Hepatocyte (in vitro differentiated cells): ENCODE data around the gene CFL1. TPM values are rescaled to one million over a fixed set of nuclear protein-coding genes. Genes with fewer than 3 reads are reported as not detected.

Experiments used
- DNase-seq: peaks from one replicate; pipeline ENCODE4 v3.0.0-alpha.2; 2016; ENCODE audit warnings: low spot score
- H2AFZ ChIP-seq: fragments of 200-600 bp; sonication (generic); 2 replicates; pipeline ENCODE4 v1.6.0; 2016; ENCODE audit warnings: antibody characterized with exemption, mild to moderate bottlenecking
- H3K27ac ChIP-seq: fragments of 200-600 bp; sonication (generic); 2 replicates; pipeline ENCODE4 v1.5.1; 2016; ENCODE audit warnings: mild to moderate bottlenecking
- H3K27me3 ChIP-seq: fragments of 200-600 bp; sonication (generic); 2 replicates; pipeline ENCODE4 v1.6.1; 2016
- H3K36me3 ChIP-seq: fragments of 200-600 bp; sonication (generic); replicated peaks from 2 replicates; pipeline ENCODE4 v1.5.1; 2016; ENCODE audit warnings: low read depth; ENCODE audit not compliant: insufficient read depth
- H3K4me1 ChIP-seq: fragments of 200-600 bp; sonication (generic); 2 replicates; pipeline ENCODE4 v1.5.1; 2016; ENCODE audit warnings: mild to moderate bottlenecking, moderate library complexity; ENCODE audit not compliant: insufficient read depth
- H3K4me2 ChIP-seq: fragments of 200-600 bp; sonication (generic); 2 replicates; pipeline ENCODE4 v1.6.0; 2016
- H3K4me3 ChIP-seq: fragments of 200-600 bp; sonication (generic); 2 replicates; pipeline ENCODE4 v1.5.1; 2016; ENCODE audit warnings: mild to moderate bottlenecking
- H3K79me2 ChIP-seq: fragments of 200-600 bp; sonication (generic); 2 replicates; pipeline ENCODE4 v1.6.0; 2017; ENCODE audit warnings: mild to moderate bottlenecking
- H3K9me2 ChIP-seq: fragments of 200-600 bp; sonication (generic); replicated peaks from 2 replicates; pipeline ENCODE4 v1.6.0; 2017; ENCODE audit warnings: mild to moderate bottlenecking; ENCODE audit not compliant: insufficient read depth
- H3K9me3 ChIP-seq: fragments of 200-600 bp; sonication (generic); 2 replicates; pipeline ENCODE4 v1.5.1; 2016; ENCODE audit warnings: low read depth, mild to moderate bottlenecking
- H4K20me1 ChIP-seq: fragments of 200-600 bp; sonication (generic); 2 replicates; pipeline ENCODE4 v1.6.0; 2016; ENCODE audit warnings: mild to moderate bottlenecking; ENCODE audit not compliant: insufficient read depth, poor library complexity, severe bottlenecking
- EZH2 ChIP-seq: fragments of 200-600 bp; sonication (generic); IDR thresholded peaks from 2 replicates; pipeline ENCODE4 v1.6.1; 2016; ENCODE audit warnings: antibody characterized with exemption, mild to moderate bottlenecking, borderline replicate concordance
- EZH2phosphoT487 ChIP-seq: fragments of 200-600 bp; sonication (generic); IDR thresholded peaks from one replicate; pipeline ENCODE4 v1.6.1; 2018; ENCODE audit warnings: antibody characterized with exemption, mild to moderate bottlenecking, low read depth, moderate library complexity; ENCODE audit not compliant: unreplicated experiment, severe bottlenecking
- WGBS: methylation state at CpG from one replicate; pipeline ENCODE4 v1.1.6; 2016; ENCODE audit warnings: low lambda C conversion rate; ENCODE audit errors: missing lambda C conversion rate; 5-methylcytosine and 5-hydroxymethylcytosine counted together
- polyA plus RNA-seq: library from polyadenylated mRNA; unstranded; fragments of >200 nt; fragmentation: Nextera tagmentation; extraction: Ambion mirVana; gene quantifications from 2 replicates; pipeline ENCODE4 v1.2.1, GENCODE V29; 2016
- total RNA-seq: library from RNA; depleted of rRNA; stranded (reverse); fragments of >200 nt; gene quantifications from 2 replicates; pipeline ENCODE4 v1.2.3, GENCODE V29; 2014
- TF ChIP-seq, protein P1 (sequence below): fragments of 200-600 bp; sonication (generic); IDR thresholded peaks from 2 replicates; pipeline ENCODE4 v1.5.1; 2016; ENCODE audit warnings: antibody characterized with exemption, mild to moderate bottlenecking; ENCODE audit not compliant: poor library complexity

CFL1 gene
- total and polyA plus RNA-seq, 2 experiments from 2014 or later = 720 to 1,698 TPM

DNA sequence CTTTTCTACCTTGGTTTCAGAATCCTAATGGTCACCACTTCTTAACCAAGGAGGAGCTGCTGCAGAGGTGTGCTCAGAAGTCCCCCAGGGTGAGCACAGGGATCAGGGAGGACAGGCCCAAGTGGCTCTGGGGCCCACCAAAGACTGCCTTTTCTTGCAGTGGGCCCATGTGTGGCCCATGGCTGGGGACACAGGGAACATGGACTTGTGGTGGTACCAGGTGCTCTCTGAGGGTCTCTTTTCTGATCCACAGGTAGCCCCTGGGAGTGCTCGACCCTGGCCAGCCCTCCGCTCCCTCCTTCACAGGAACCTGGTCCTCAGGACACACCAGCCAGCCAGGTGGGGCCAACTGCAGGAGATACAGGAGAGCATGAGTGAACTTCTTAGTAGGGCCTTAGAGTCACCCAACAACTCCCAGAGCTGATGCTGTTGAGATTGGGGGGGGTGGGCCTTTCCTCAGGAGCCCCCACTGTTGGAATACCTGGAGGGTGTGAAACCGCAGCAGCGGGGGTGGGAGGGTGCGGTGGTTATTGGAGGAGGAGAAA, 4.3 kb upstream of the CFL1 start:
- Histone ChIP-seq H3K79me2 (peaks cover 25% of the 10 kb centered on the region), H3K9me3 (no peaks in the 10 kb centered on the region), H4K20me1 (peaks cover 4% of the 10 kb centered on the region), H3K4me2 (peak overlapping the region; percentile 90), H3K9me2 (no peaks in the 10 kb centered on the region), H2AFZ (no peak overlapping the region), H3K27ac (no peak overlapping the region), H3K4me1 (peaks cover 9% of the 10 kb centered on the region), H3K27me3 (no peaks in the 10 kb centered on the region), H3K36me3 (no peaks in the 10 kb centered on the region), H3K4me3 (no peak overlapping the region)
- 78% methylated on average over 5 of the region's 5 CpGs for WGBS
- no peak for TF ChIP-seq EZH2phosphoT487
- TF ChIP-seq, protein P1, sequence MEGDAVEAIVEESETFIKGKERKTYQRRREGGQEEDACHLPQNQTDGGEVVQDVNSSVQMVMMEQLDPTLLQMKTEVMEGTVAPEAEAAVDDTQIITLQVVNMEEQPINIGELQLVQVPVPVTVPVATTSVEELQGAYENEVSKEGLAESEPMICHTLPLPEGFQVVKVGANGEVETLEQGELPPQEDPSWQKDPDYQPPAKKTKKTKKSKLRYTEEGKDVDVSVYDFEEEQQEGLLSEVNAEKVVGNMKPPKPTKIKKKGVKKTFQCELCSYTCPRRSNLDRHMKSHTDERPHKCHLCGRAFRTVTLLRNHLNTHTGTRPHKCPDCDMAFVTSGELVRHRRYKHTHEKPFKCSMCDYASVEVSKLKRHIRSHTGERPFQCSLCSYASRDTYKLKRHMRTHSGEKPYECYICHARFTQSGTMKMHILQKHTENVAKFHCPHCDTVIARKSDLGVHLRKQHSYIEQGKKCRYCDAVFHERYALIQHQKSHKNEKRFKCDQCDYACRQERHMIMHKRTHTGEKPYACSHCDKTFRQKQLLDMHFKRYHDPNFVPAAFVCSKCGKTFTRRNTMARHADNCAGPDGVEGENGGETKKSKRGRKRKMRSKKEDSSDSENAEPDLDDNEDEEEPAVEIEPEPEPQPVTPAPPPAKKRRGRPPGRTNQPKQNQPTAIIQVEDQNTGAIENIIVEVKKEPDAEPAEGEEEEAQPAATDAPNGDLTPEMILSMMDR = no peak
- TF ChIP-seq EZH2 = no peak
- no peak for DNase-seq

- no peak for DNase-seq
- TF ChIP-seq, protein P1 = no peak
- TF ChIP-seq EZH2phosphoT487 (no peak), EZH2 (no peak)
- Histone ChIP-seq H3K4me3 (peak overlapping the region; percentile 96), H3K4me1 (peaks cover 9% of the 10 kb centered on the region), H3K9me2 (no peaks in the 10 kb centered on the region), H2AFZ (no peak overlapping the region), H3K9me3 (no peaks in the 10 kb centered on the region), H3K36me3 (no peaks in the 10 kb centered on the region), H3K4me2 (peak overlapping the region; percentile 90), H3K27me3 (no peaks in the 10 kb centered on the region), H3K79me2 (peaks cover 31% of the 10 kb centered on the region), H3K27ac (peak overlapping the region; percentile 97), H4K20me1 (peaks cover 9% of the 10 kb centered on the region)
- 91% methylated on average over 13 of the region's 13 CpGs for WGBS
These were observed 3.7 kb upstream of the CFL1 start for GRCh38 chr11:65861533-65862183.

DNA sequence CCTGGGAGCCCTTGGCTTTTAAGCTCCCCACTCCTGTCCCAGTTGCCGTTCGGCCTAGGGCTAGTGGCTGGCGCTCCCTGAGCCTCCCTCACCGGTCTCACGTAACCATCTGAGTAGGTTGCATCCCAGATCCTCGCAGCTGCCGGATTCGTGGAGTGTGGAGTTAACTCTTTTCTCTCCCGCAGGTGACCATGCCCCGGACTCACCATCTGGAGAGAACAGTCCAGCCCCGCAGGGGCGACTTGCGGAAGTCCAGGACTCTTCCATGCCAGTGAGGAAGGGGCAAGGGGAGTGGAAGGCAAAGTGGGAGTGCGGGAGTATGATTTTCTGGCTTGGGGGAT, 3.2 kb upstream of the CFL1 start:
- TF ChIP-seq EZH2phosphoT487 (no peak), EZH2 (no peak)
- TF ChIP-seq, protein P1 = no peak
- Histone ChIP-seq H3K4me1 (peaks cover 12% of the 10 kb centered on the region), H2AFZ (peak overlapping the region; percentile 2), H4K20me1 (peaks cover 14% of the 10 kb centered on the region), H3K79me2 (peaks cover 36% of the 10 kb centered on the region), H3K27ac (peak overlapping the region; percentile 97), H3K36me3 (no peaks in the 10 kb centered on the region), H3K4me2 (peak overlapping the region; percentile 90), H3K27me3 (no peaks in the 10 kb centered on the region), H3K9me2 (no peaks in the 10 kb centered on the region), H3K4me3 (peak overlapping the region; percentile 96), H3K9me3 (no peaks in the 10 kb centered on the region)
- 9% methylated on average over 14 of the region's 14 CpGs for WGBS
- DNase-seq = no peak
